ENCODE data around the gene PA2G4.

PA2G4 gene

DNA sequence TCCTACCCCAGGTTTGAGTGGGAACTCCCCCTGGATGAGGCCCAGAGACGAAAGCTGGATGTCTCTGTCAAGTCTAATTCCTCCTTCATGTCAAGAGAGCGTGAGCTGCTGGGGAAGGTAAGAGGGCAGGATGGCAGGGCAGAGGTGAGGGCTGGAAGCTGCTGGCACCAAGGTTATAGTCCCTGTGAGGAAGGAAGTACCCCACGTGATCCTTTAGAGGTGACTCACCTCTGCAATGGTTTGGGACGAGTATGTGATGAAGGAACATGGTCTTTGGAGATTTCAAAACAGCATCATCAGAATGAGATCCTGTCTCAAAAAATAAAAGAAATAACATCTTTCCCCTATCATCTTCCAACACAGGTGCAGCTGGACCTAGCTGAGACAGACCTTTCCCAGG lies 38.9 kb downstream of the PA2G4 start:
- no peak overlapping the region for H3K4me3 Mint-ChIP-seq
- peaks cover 53% of the 10 kb centered on the region for H3K4me1 Mint-ChIP-seq
- H3K36me3 Mint-ChIP-seq = peaks cover 68% of the 10 kb centered on the region
- peak overlapping the region; percentile 76 for H3K27ac Mint-ChIP-seq
- H3K27me3 Mint-ChIP-seq = no peaks in the 10 kb centered on the region
- no peak for DNase-seq
- H3K9me3 Mint-ChIP-seq = no peaks in the 10 kb centered on the region
- CTCF ChIA-PET = interaction anchor here (1.2 kb wide), 1 partner anchor 16 kb away, joined by 5 read pairs; the partner anchor contains the start of gene MYL6

DNA sequence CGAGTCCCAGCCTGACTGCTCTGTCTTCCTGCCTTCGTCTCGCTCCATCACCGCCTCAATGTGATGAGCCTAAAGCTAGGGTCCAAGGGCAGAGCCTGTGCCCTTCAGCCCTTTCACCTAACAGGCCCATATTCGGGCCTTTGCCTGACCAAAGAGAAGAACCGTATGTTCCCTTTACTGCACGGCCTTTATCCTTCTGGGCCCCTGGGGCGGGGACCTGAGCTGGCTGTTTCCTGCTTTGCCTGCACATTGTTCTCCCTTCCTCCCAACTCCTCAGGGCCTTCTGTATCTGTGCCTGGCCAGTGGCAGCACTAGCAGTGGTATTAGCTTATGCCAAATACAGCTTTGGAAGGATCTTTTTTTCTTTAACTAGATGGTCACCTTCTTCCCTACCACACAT lies 39.5 kb downstream of the PA2G4 start:
- H3K27ac Mint-ChIP-seq = peak overlapping the region; percentile 76
- H3K36me3 Mint-ChIP-seq = peaks cover 61% of the 10 kb centered on the region
- no peaks in the 10 kb centered on the region for H3K27me3 Mint-ChIP-seq
- CTCF ChIA-PET = interaction anchor here (0.9 to 1.7 kb wide), 3 partner anchors 14 to 24 kb away, joined by 3 to 4 read pairs (median 3); no protein-coding TSS in a partner anchor
- no peak overlapping the region for H3K4me3 Mint-ChIP-seq
- peaks cover 46% of the 10 kb centered on the region for H3K4me1 Mint-ChIP-seq
- no peak for DNase-seq
- H3K9me3 Mint-ChIP-seq = no peaks in the 10 kb centered on the region

DNA sequence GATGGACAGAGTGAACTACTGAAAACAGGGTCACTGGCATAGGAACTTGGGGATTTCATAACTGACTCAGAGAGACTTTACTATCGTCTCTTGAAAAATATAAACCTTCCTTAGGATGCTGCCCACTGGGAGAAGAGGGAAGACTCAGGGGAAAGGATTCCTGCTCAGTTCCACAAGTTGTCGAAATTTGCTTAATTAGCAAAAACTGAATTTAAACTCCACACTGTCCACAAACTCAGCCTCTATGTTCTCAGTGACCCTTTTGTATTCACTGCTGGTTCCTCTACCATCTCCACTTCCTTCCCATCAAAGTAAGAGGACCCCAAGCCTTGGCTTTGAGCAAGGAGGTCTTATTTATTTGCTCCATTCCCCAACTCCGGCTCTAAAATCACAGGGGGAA lies 40.9 kb downstream of the PA2G4 start:
- peaks cover 40% of the 10 kb centered on the region for H3K4me1 Mint-ChIP-seq
- DNase-seq = no peak
- H3K27me3 Mint-ChIP-seq = no peaks in the 10 kb centered on the region
- H3K4me3 Mint-ChIP-seq = no peak overlapping the region
- peaks cover 49% of the 10 kb centered on the region for H3K36me3 Mint-ChIP-seq
- no peaks in the 10 kb centered on the region for H3K9me3 Mint-ChIP-seq
- CTCF ChIA-PET = interaction anchor here (1.7 kb wide), 1 partner anchor 25 kb away, joined by 4 read pairs; no protein-coding TSS in a partner anchor
- no peak overlapping the region for H3K27ac Mint-ChIP-seq

DNA sequence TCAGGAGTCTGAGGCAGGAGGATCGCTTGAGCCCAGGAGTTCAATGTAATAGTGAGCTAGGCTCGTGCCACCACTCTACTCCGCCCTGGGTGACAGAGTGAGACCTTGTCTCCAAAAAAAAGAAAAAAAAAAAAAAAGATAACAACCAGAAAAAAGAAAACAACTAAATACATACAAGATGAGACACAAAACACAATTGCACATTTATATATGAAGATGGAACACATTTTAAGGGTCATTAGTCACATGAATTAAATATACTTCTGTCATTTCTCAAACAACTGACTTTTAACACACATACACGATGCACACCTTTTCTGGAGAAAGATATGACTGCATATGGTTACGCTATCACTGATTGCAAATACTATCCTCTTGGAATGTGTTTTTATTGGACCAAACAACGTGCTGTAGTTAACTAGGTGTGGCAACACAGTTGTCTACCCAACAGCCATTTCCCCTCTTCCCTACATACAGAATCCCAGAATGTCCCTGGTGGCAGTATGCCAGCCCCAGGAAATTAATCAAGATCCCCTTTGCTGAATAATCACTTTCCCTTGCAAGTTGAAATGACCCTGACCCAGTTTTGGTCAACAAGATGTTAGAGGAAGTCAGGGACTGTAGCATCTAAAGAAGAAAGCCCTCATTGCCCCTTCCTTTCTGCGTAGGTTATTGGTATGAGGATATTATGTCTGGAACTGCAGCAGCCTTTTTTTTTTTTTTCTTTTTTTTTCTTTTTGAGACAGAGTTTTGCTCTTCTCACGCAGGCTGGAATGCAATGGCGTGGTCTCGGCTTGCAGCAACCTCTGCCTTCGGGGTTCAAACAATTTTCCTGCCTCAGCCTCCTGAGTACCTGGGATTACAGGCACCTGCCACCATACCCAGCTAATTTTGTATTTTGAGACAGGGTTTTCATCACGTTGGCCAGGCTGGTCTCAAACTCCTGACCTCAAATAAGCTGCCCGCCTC lies 42.4 kb downstream of the PA2G4 start:
- Mint-ChIP-seq H3K4me3 (no peak overlapping the region), H3K27ac (no peak overlapping the region), H3K9me3 (no peaks in the 10 kb centered on the region), H3K27me3 (no peaks in the 10 kb centered on the region), H3K4me1 (peaks cover 43% of the 10 kb centered on the region), H3K36me3 (peaks cover 38% of the 10 kb centered on the region)
- DNase-seq = no peak
- CTCF ChIA-PET = interaction anchor here (0.7 kb wide), 1 partner anchor 10 kb away, joined by 3 read pairs; no protein-coding TSS in a partner anchor

DNA sequence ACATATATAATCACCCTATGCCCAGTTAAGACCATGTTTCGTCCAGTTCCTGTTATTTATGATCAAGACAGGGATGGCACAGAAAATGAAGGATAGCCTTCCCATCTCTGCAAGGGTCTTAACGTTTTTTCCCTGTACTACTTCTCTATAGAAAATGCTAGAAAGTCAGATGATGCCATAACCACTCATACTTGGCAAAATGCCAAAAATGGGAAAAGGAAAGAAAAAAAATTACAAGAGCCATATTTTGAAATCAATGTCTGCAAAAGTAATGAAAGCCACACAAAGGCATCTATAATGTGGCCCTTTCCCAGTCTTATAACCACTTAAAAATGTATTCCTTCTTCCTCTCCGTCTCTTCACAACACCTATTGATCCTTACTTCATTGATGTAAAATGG lies 46.2 kb downstream of the PA2G4 start:
- no peak for DNase-seq
- CTCF ChIA-PET = interaction anchor here (1.2 to 1.9 kb wide), 2 partner anchors 22 to 38 kb away, joined by 4 to 8 read pairs; partner anchors contain the start of genes ESYT1 and SMARCC2
- H3K27ac Mint-ChIP-seq = peak overlapping the region; percentile 99
- peak overlapping the region; percentile 83 for H3K4me3 Mint-ChIP-seq
- H3K4me1 Mint-ChIP-seq = peaks cover 46% of the 10 kb centered on the region
- H3K36me3 Mint-ChIP-seq = peaks cover 8% of the 10 kb centered on the region
- no peaks in the 10 kb centered on the region for H3K9me3 Mint-ChIP-seq
- H3K27me3 Mint-ChIP-seq = no peaks in the 10 kb centered on the region

DNA sequence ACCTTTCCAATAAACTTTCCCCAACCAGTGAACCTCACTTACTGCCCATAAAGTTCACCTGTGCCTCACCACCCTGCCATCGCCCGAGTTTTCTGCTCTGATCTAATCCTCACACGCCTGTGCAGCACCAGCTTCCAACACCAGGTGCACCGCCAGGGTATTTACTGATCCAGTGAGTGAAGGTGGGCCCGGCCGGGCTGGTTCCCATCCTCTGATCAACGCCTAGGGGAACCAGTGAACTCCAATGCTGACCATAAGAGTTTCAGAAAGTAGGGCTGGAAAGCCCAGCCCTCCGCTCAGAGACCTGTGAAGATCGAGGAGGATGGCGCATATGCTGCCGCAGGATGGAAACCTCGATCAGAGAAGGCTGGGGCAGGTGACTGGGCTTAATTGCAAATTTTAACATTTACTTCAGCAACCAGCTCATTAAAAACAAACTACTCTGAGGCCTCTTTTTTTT lies 47.3 kb downstream of the PA2G4 start:
- Mint-ChIP-seq H3K27me3 (no peaks in the 10 kb centered on the region), H3K36me3 (peaks cover 9% of the 10 kb centered on the region), H3K4me3 (peak overlapping the region; percentile 83), H3K9me3 (no peaks in the 10 kb centered on the region), H3K27ac (peak overlapping the region; percentile 99), H3K4me1 (peaks cover 51% of the 10 kb centered on the region)
- CTCF ChIA-PET = interaction anchor here (0.9 to 1.9 kb wide), 6 partner anchors 9 to 70 kb away, joined by 3 to 8 read pairs (median 6); partner anchors contain the start of genes ESYT1 and RNF41
- peak; percentile 82 for DNase-seq

DNA sequence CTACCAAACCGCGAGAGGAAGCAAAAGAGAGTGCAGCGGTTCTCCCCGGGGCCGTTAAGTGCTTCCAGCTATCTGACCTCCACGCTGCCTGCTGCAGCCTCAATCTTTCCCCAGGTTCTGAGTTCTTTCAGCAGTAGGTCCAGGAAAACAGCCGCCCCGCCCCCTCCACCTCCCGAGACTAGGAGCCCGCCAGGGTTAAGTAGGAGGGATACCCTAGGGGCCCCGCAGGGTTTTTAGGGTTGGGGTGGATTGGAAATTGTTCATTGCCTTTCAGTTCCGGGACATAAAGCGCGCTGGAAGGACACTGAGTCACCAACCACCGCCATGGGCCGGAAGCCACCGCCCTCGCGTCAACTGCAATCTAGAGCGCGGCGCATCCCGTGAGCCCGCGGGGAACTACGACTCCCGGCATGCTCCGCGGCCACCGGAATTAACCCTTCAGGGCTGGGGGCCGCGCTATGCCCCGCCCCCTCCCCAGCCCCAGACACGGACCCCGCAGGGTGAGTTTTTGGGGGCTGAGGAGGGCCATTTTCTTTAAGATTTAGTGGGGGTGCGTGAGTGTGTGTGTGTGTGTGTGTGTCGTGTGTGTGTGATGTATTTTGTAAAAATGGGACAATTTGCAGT lies 47.9 kb downstream of the PA2G4 start, which contains the start of gene MYL6B:
MYL6B (plus strand) TSS at position 456 of the 624 bp plus-strand sequence. CDS start 1,332 bp downstream, outside the sequence.
- CTCF ChIA-PET = interaction anchor here (0.9 to 1.9 kb wide), 6 partner anchors 10 to 69 kb away, joined by 3 to 8 read pairs (median 6); partner anchors contain the start of genes ESYT1 and RNF41
- Mint-ChIP-seq H3K36me3 (peaks cover 9% of the 10 kb centered on the region), H3K27me3 (no peaks in the 10 kb centered on the region), H3K27ac (peak within 1 kb of the TSS; percentile 99), H3K9me3 (no peaks in the 10 kb centered on the region), H3K4me1 (peaks cover 53% of the 10 kb centered on the region), H3K4me3 (peak within 1 kb of the TSS; percentile 83)
- peak; percentile 96 for DNase-seq

DNA sequence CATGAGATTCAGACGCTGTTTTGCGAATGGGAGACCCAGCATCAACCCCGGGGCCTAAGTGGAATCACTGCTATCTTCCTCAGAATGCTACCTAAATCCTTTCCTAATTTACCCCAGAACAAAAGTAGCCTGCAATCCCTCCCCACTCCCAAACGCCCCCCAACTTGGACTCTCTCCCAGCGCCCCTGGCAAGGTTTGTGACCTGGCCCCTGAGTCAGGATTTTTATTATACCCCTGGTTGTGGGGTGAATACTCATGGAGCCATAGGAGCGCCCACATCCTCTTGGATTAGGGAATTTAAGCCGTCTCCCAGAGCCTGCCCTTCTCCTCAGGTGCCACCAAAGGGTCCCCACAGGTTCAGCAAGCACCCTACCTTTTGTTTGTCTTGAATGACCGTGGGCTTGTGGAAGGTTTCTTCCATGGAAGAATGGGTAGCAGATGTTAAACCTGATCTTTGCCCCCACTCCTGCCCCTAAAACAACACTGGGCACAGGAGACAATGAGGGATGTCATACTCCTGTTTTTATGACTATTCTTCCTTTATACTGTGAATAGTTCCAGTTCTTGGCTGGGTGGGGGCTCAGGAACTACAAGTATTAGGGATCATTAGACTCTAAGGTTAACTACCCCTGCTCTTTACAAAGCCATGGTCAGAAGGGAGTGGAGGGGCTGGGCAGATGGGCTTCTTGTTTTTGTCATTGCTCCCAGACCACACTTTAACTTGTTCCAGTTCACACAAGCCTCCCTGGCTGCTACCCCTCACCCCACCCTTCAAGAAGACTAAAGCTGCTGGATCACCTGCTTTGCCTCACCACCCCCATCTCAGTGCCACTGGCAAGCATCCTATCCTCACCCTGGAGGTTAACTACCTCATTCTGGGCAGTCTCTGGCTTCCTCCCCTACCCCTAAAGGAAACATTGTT lies 48.7 kb downstream of the PA2G4 start:
- CTCF ChIA-PET = interaction anchor here (1.9 kb wide), 1 partner anchor 33 kb away, joined by 8 read pairs; no protein-coding TSS in a partner anchor
- peaks cover 58% of the 10 kb centered on the region for H3K4me1 Mint-ChIP-seq
- no peak for DNase-seq
- H3K36me3 Mint-ChIP-seq = peaks cover 14% of the 10 kb centered on the region
- H3K27me3 Mint-ChIP-seq = no peaks in the 10 kb centered on the region
- peak overlapping the region; percentile 83 for H3K4me3 Mint-ChIP-seq
- H3K9me3 Mint-ChIP-seq = no peaks in the 10 kb centered on the region
- H3K27ac Mint-ChIP-seq = peak overlapping the region; percentile 99

DNA sequence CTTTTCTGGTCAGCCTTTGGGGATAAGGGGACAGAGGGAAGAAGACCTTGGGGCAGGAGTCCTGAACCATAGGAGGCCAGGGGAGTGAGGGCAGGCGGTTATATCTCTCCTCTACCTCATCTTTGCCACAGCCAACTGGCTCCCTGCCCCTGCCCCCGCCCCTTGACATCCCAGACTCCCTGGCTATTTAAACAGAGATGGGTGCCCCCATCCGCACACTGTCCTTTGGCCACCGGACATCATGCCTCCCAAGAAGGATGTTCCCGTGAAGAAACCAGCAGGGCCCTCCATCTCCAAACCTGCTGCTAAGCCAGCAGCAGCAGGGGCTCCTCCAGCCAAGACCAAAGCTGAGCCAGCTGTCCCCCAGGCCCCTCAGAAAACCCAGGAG lies 49.3 kb downstream of the PA2G4 start:
- CTCF ChIA-PET = interaction anchor here (1.9 kb wide), 1 partner anchor 34 kb away, joined by 8 read pairs; no protein-coding TSS in a partner anchor
- no peak overlapping the region for H3K27ac Mint-ChIP-seq
- peaks cover 58% of the 10 kb centered on the region for H3K4me1 Mint-ChIP-seq

DNA sequence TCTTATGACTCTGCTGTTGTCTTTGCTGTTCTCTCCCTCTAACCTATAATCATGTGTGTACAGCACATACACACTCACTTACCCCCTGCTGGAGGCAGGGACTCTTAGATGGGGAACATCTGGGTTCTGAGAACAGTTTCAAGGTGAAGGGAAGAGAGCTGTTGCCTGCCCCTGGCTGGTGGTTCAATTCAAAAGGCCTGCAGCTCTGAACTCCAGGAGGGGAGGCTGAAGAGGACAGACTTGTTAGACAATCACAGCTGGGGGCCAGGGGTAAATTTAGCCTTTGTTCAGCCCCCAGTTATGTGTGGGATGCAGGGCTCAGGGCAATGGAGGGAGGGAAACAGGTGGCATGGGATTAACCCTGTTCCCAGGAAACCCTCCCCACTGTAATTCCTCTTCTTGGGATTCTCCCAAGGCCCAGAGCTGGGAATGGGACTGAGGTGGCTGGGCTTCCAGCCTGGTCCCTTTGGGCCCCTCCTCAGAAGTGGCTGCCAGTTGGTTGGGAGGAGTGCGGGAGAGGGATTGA lies 50.0 kb downstream of the PA2G4 start:
- Mint-ChIP-seq H3K4me3 (no peak overlapping the region), H3K4me1 (peaks cover 58% of the 10 kb centered on the region), H3K27me3 (no peaks in the 10 kb centered on the region), H3K27ac (peak overlapping the region; percentile 24), H3K9me3 (no peaks in the 10 kb centered on the region), H3K36me3 (peaks cover 25% of the 10 kb centered on the region)
- CTCF ChIA-PET = interaction anchor here (1.7 to 1.9 kb wide), 2 partner anchors 28 to 35 kb away, joined by 6 to 8 read pairs; no protein-coding TSS in a partner anchor
- DNase-seq = no peak

More for the DNA sequence above, 49.3 kb downstream of the PA2G4 start:
- H3K4me3 Mint-ChIP-seq = peak overlapping the region; percentile 83
- peaks cover 18% of the 10 kb centered on the region for H3K36me3 Mint-ChIP-seq
- no peaks in the 10 kb centered on the region for H3K9me3 Mint-ChIP-seq
- DNase-seq = no peak
- H3K27me3 Mint-ChIP-seq = no peaks in the 10 kb centered on the region

DNA sequence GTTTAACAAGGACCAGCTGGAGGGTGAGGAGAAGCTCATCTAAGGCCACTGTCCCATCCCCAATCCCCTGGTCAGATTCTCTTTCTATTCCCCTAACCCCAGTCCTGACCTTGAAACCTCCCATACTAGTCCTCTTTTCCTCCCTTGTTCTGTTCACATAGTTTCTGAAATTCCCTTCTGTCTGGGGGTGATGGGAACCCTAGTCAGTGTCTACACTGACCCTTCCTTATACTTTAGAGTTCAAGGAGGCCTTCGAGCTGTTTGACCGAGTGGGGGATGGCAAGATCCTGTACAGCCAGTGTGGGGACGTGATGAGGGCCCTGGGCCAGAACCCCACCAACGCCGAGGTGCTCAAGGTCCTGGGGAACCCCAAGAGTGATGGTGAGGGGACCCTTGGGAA lies 50.5 kb downstream of the PA2G4 start:
- peak overlapping the region; percentile 40 for H3K4me3 Mint-ChIP-seq
- H3K4me1 Mint-ChIP-seq = peaks cover 59% of the 10 kb centered on the region
- peaks cover 30% of the 10 kb centered on the region for H3K36me3 Mint-ChIP-seq
- H3K9me3 Mint-ChIP-seq = no peaks in the 10 kb centered on the region
- CTCF ChIA-PET = interaction anchor here (1.7 to 1.9 kb wide), 2 partner anchors 29 to 35 kb away, joined by 6 to 8 read pairs; no protein-coding TSS in a partner anchor
- no peak overlapping the region for H3K27ac Mint-ChIP-seq
- H3K27me3 Mint-ChIP-seq = no peaks in the 10 kb centered on the region
- DNase-seq = no peak

DNA sequence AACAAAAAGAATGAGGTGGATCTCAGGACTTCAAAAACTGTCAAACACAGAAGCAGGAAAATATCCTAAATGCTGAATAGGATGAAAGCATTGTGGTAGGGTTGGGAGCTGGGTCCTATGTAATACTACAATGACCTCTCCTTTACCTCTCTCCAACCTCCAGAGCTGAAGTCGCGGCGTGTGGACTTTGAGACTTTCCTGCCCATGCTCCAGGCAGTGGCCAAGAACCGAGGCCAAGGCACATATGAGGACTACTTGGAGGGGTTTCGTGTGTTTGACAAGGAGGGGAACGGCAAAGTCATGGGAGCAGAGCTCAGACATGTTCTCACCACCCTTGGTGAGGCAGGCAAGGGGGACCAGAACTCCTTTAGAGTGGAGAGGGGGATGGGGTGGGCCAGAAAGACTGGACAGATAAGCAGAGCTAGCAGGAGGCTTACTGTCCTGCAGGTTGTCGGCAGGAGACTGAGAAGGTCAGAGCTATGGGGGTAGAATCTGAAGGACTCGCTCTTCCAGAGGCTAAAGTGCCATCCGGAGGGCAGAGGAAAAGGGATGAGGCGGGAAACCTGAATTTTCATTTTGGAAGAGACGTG lies 51.0 kb downstream of the PA2G4 start:
- no peak for DNase-seq
- Mint-ChIP-seq H3K36me3 (peaks cover 35% of the 10 kb centered on the region), H3K27ac (peak overlapping the region; percentile 46)

More for the DNA sequence above, 51.0 kb downstream of the PA2G4 start:
- peak overlapping the region; percentile 41 for H3K4me3 Mint-ChIP-seq
- peaks cover 61% of the 10 kb centered on the region for H3K4me1 Mint-ChIP-seq
- no peaks in the 10 kb centered on the region for H3K27me3 Mint-ChIP-seq
- no peaks in the 10 kb centered on the region for H3K9me3 Mint-ChIP-seq
- CTCF ChIA-PET = interaction anchor here (1.7 to 1.9 kb wide), 2 partner anchors 29 to 36 kb away, joined by 6 to 8 read pairs; no protein-coding TSS in a partner anchor
